DND-41 (cell line): Measurements from ENCODE around the gene STMN1.
A peak's percentile ranks its signal among the peaks of the same experiment; 100 is the strongest.

Experiments used
- ATAC-seq: fragments of 200-7000 bp; cut with Tn5 transposase; 3 replicates; pipeline ENCODE4 v1.9.1; 2021; ENCODE audit warnings: low read depth; ENCODE audit not compliant: insufficient read depth
- DNase-seq: peaks from one replicate; pipeline ENCODE4 v3.0.0-alpha.2; 2020
- H2AFZ ChIP-seq: 2 replicates; pipeline ENCODE4 v1.6.0; 2012; ENCODE audit warnings: low read depth, low read length
- H3K27ac ChIP-seq: 2 replicates; pipeline ENCODE4 v1.5.1; 2012; ENCODE audit warnings: low read length, inconsistent platforms
- H3K27me3 ChIP-seq: fragments of 200-600 bp; sonication (generic); 2 replicates; pipeline ENCODE4 v1.6.0; 2012; ENCODE audit warnings: low read length, mild to moderate bottlenecking, inconsistent platforms; ENCODE audit not compliant: insufficient read depth, poor library complexity
- H3K36me3 ChIP-seq: 2 replicates; pipeline ENCODE4 v1.5.1; 2012; ENCODE audit warnings: low read length, inconsistent platforms; ENCODE audit not compliant: insufficient read depth
- H3K4me1 ChIP-seq: 2 replicates; pipeline ENCODE4 v1.5.1; 2012; ENCODE audit warnings: mild to moderate bottlenecking, low read length; ENCODE audit not compliant: insufficient read depth
- H3K4me2 ChIP-seq: 2 replicates; pipeline ENCODE4 v1.6.0; 2012; ENCODE audit warnings: mild to moderate bottlenecking, moderate library complexity, low read length, inconsistent platforms; ENCODE audit not compliant: insufficient read depth
- H3K4me3 ChIP-seq, 2 experiments: fragments of 200-600 bp in 1 of 2; shearing (Covaris generic) in 1 of 2; 2 replicates each; pipeline ENCODE4 v1.5.1; 2012 to 2016; ENCODE audit warnings: inconsistent platforms in 2 of 2, low read length in 2 of 2, mild to moderate bottlenecking in 2 of 2, low read depth in 1 of 2, moderate library complexity in 1 of 2
- H3K79me2 ChIP-seq: 2 replicates; pipeline ENCODE4 v1.6.0; 2012; ENCODE audit warnings: low read length, inconsistent platforms; ENCODE audit not compliant: insufficient read depth
- H3K9ac ChIP-seq: 2 replicates; pipeline ENCODE4 v1.6.0; 2012; ENCODE audit warnings: low read depth, mild to moderate bottlenecking, inconsistent platforms, low read length, moderate library complexity
- H3K9me3 ChIP-seq: 2 replicates; pipeline ENCODE4 v1.5.1; 2012; ENCODE audit warnings: low read length, moderate library complexity, mild to moderate bottlenecking, inconsistent platforms; ENCODE audit not compliant: insufficient read depth, severe bottlenecking
- H4K20me1 ChIP-seq: 2 replicates; pipeline ENCODE4 v1.6.0; 2012; ENCODE audit warnings: low read length; ENCODE audit not compliant: insufficient read depth
- CTCF ChIP-seq: IDR thresholded peaks from 2 replicates; pipeline ENCODE4 v1.5.1; 2012; ENCODE audit warnings: borderline replicate concordance, low read length, moderate library complexity, mild to moderate bottlenecking; ENCODE audit not compliant: poor library complexity, severe bottlenecking; ENCODE audit errors: extremely low read depth
- EZH2 ChIP-seq: IDR thresholded peaks from 3 replicates; pipeline ENCODE4 v1.6.1; 2012; ENCODE audit warnings: borderline replicate concordance, low read depth, mild to moderate bottlenecking, moderate library complexity, low read length, inconsistent platforms; ENCODE audit not compliant: severe bottlenecking

The STMN1 gene

GRCh38 chr1:25922971-25923552, 16.8 kb upstream of the STMN1 start:
- Histone ChIP-seq H2AFZ (no peak overlapping the region), H4K20me1 (no peaks in the 10 kb centered on the region), H3K36me3 (no peaks in the 10 kb centered on the region), H3K9ac (no peak overlapping the region), H3K27ac (no peak overlapping the region), H3K79me2 (no peaks in the 10 kb centered on the region), H3K4me3 (peak overlapping the region in 1 of 2 experiments; percentile 8; a peak in 1 of 4 replicates), H3K27me3 (peaks cover 21% of the 10 kb centered on the region), H3K4me2 (peak overlapping the region; percentile 59; the same call in 1 of the 2 replicates), H3K9me3 (no peaks in the 10 kb centered on the region), H3K4me1 (peaks cover 28% of the 10 kb centered on the region)
- no peak for DNase-seq
- no peak for TF ChIP-seq EZH2
- TF ChIP-seq CTCF: no peak
- no peak for ATAC-seq

- TF ChIP-seq EZH2 (peak; percentile 80), CTCF (no peak)
- peaks cover 30% of the 10 kb centered on the region for H3K4me1 ChIP-seq
- ATAC-seq (peak; percentile 90), DNase-seq (peak; percentile 76)
- no peak overlapping the region for H3K27ac ChIP-seq
- H3K36me3 ChIP-seq: no peaks in the 10 kb centered on the region
- no peaks in the 10 kb centered on the region for H4K20me1 ChIP-seq
- peak overlapping the region in 1 of 2 experiments; percentile 36; a peak in 2 of 4 replicates for H3K4me3 ChIP-seq
- peak overlapping the region; percentile 47; the same call in 1 of the 2 replicates for H2AFZ ChIP-seq
- no peak overlapping the region for H3K9ac ChIP-seq
- H3K79me2 ChIP-seq: no peaks in the 10 kb centered on the region
- peaks cover 21% of the 10 kb centered on the region for H3K27me3 ChIP-seq
- H3K4me2 ChIP-seq: peak overlapping the region; percentile 59
- no peaks in the 10 kb centered on the region for H3K9me3 ChIP-seq
Measured at GRCh38 chr1:25922056-25922970, 16.1 kb upstream of the STMN1 start.

- no peak for TF ChIP-seq CTCF
- TF ChIP-seq EZH2: no peak
Measured at GRCh38 chr1:25918615-25919014, 12.4 kb upstream of the STMN1 start.

More at GRCh38 chr1:25918615-25919014, 12.4 kb upstream of the STMN1 start:
- Histone ChIP-seq H3K36me3 (no peaks in the 10 kb centered on the region), H3K27ac (peak overlapping the region; percentile 58; the same call in 1 of the 2 replicates), H3K4me1 (peaks cover 26% of the 10 kb centered on the region), H2AFZ (no peak overlapping the region), H3K79me2 (no peaks in the 10 kb centered on the region), H3K27me3 (peaks cover 18% of the 10 kb centered on the region), H3K4me2 (peak overlapping the region; percentile 41; the same call in 1 of the 2 replicates), H3K4me3 (no peak overlapping the region), H4K20me1 (no peaks in the 10 kb centered on the region), H3K9me3 (no peaks in the 10 kb centered on the region), H3K9ac (no peak overlapping the region)
- no peak for ATAC-seq
- no peak for DNase-seq
